DMS153 (cell line): ENCODE results near the gene ASXL3.

Experiments
- DNase-seq: peaks from one replicate; lab custom pipeline; 2025; lab: John Stamatoyannopoulos, UW

The ASXL3 gene

DNA sequence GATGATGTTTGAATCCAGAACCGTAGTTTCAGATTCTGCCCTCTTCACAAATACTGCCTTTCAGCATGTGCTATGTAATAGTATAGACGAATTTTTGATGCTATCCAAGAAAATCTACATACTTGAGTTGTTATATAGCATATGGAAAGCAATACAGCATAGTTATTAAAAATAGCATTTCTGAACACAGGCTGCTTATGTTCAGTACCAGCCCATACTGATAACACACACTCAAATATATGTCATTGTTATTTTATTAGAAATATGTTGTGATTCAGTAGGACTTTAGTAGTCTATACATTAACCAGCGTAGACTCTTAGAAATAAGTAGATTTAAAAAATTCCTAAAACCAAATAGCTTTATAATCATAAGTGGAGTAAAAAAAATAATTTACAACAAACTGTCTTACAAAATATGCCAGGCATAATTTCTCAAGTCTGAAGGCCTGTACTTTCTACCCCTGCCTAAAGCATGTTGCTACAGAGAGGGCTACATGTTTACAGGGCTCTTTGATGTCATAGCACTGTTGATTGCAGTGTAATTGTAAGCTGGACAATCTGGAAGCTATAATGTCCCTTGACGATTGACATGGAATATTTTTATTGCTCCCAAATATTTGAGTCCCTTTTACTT is 86.3 kb downstream of the ASXL3 start:
- DNase-seq: no peak

GRCh38 chr18:33665187-33665586 is 87.2 kb downstream of the ASXL3 start:
- DNase-seq: no peak

GRCh38 chr18:33665641-33666040 is 87.6 kb downstream of the ASXL3 start:
- no peak for DNase-seq

GRCh38 chr18:33666915-33667314 is 88.9 kb downstream of the ASXL3 start:
- DNase-seq: no peak

- DNase-seq: no peak
Observed at GRCh38 chr18:33669589-33669988, 91.6 kb downstream of the ASXL3 start.

DNA sequence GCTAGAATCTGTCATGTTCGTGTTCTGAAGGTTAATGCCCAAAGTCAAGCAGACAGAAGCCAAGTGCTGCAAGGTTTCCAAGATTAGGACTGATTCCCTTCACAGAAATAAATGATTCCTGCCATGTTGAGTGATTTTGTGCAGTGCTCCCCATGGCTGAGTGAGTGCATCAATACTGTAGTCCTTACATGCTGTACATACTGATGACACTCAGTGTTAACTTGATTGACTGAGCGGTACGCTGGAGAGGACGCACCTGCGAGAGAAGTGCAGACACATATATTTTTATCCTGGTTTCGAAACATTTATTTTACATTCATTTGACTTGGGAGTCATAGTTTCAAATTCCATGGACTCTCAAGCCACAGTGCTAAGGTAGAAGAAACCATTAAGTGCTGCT is 92.0 kb downstream of the ASXL3 start:
- DNase-seq: no peak

- DNase-seq: no peak
Observed at GRCh38 chr18:33673689-33674088, 95.7 kb downstream of the ASXL3 start.

DNA sequence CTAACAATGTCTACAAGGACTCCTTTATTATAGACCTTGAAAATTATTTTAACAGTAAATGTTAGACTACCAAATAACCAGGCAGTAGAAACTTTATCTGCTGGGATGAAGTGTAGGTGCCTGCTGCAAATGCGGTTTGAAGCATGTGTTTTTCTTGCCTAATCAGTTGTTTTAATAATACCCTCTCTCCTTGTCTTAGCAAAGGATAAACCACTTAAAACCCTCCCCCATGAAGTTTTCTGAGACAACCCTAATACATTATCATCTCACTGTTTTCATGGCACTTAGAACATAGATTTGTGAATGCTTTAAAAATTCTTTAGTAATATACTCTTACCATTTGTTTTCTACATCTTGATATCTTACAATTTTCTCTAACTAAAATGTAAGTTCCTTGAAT is 98.6 kb downstream of the ASXL3 start:
- no peak for DNase-seq

DNA sequence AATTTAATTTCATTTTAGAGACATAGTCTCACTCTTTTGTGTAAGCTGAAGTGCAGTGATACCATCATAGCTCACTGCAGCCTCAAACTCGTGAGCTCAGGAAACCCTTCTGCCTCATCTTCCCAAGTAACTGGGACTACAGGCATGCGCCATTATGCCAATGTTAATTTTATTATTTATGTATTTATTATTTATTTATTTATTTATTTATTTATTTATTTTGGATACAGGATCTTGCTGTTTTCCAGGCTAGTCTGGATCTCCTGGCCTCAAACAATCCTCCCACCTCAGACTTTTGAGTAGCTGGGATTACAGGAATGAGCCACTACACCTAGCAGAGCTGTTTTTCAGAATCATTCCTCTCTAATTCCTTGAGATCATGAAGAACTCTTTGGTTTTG is 99.9 kb downstream of the ASXL3 start:
- DNase-seq: no peak

DNA sequence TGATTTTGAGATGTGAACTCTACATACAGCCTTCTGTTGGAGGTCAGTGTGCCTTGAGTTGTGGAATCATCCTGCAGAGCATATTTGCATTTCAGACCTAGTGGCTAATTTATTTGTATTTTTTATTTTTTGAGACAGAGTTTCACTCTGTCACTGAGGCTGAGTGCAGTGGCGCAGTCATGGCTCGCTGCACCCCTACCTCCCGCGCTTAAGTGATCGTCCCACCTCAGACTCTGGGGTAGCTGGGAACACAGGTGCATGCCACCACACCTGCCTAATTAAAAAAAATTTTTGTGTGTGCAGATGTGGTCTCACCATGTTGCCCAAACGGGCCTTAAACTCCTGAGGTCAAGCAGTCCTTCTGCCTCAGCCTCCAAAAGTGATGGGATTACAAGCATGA is 104.4 kb downstream of the ASXL3 start:
- DNase-seq: no peak

GRCh38 chr18:33694593-33694992 is 116.6 kb downstream of the ASXL3 start:
- no peak for DNase-seq

DNA sequence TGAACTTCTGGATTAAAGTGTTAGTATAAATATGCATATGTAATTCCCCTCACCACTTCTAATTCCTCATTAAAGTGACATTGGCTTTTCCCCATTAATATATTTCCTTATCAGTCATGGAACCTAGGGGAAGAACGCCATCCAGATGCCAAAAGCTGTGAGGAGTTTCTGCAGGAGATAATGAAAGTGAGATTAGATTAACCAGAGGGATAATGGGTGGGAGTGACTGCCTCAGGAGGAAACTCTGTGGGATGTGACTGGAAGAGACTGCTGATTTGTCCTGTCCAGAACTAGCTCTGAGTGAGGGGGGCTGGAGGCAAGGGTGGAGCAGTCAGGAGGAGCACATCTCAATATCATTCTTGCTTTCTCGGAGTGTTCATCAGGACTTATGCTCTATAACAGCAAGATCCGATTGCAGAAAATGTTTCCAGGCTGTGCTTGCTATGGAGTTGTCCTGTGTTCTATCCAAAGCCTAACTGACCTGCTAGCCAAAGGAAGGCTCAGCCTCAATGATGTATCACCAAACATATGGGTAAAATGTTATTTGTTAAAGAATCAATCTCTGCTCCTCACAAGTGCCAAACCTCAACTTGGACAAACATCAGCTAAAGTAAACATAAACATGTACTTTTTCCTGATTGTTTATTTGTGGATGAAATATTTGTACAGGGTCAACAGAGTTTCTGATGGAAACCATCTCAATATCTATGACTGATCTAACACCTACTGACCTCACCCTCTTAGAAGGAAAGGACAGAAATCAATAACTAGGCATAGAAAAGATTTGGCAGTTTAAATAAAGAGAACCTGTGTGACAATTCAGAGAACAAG is 118.5 kb downstream of the ASXL3 start:
- no peak for DNase-seq

GRCh38 chr18:33697498-33697897 is 119.5 kb downstream of the ASXL3 start:
- no peak for DNase-seq

DNA sequence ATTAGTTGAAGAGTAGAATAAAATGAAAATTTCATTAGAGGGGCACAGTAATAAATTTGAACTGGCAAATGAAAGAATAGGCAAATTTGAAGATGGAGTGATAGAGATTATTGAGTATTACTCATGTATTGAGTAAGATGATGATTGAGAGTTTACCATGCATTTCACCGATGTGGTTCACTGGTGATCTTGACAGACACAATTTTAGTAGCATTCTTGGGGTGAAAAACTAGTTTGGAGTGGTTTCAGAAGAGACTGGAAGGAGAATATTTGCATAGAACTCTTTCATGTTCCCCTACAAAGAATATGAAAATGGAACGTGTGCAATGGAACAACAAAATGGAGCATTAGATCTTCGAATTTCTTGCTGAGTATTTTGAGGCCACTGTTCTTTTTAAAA is 121.4 kb downstream of the ASXL3 start:
- DNase-seq: no peak

GRCh38 chr18:33700513-33700976 is 122.5 kb downstream of the ASXL3 start:
- no peak for DNase-seq

GRCh38 chr18:33702625-33703024 is 124.6 kb downstream of the ASXL3 start:
- DNase-seq: no peak

- DNase-seq: no peak
Observed at GRCh38 chr18:33706391-33706790, 128.4 kb downstream of the ASXL3 start.

GRCh38 chr18:33708876-33709275 is 130.9 kb downstream of the ASXL3 start:
- DNase-seq: no peak

- no peak for DNase-seq
Observed at GRCh38 chr18:33710269-33710668, 132.2 kb downstream of the ASXL3 start.

GRCh38 chr18:33711514-33711913 is 133.5 kb downstream of the ASXL3 start:
- no peak for DNase-seq

- no peak for DNase-seq
Observed at GRCh38 chr18:33712719-33713118, 134.7 kb downstream of the ASXL3 start.

DNA sequence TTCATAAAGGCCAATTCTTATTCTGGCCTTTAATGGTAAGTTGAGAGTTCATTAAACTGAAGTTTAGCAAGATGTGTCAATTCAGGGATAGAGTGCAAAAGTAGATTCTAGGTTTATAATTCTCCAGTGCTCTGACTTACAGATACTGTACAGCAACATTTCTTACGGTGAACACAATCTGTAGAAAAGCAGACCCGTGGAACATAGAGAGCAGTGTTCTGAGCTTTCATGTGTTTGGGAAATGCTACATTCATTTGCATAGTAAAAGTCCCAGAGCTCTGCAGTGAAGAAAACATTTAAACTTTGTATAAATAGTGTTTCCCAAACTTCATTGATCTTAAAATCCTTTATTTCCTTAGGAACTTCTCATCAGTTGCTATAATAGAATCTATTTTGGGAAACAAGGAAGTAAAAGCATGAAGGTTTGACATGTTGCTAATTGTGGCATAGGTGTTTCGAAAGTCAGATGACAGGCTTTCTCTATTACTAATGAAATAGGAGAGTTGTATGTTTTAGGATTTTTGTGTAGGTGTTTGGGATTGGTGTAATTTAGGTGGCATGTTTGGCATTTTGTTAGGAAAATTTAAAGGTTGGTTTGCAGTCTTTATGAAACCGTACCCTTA is 138.2 kb downstream of the ASXL3 start:
- DNase-seq: no peak

GRCh38 chr18:33717339-33717738 is 139.3 kb downstream of the ASXL3 start:
- no peak for DNase-seq
